ENCODE measurements around the gene STAP2. TPM values are rescaled to one million over a fixed set of nuclear protein-coding genes. Genes with fewer than 3 reads are reported as not detected.
"Not testable (repeated sequence)": the region's sequence is repeated elsewhere in the genome, so short reads cannot be mapped to it uniquely, and the experiment has no call there.

The STAP2 gene
- polyA plus RNA-seq, 1 donor from 2014 or later: not detected

DNA sequence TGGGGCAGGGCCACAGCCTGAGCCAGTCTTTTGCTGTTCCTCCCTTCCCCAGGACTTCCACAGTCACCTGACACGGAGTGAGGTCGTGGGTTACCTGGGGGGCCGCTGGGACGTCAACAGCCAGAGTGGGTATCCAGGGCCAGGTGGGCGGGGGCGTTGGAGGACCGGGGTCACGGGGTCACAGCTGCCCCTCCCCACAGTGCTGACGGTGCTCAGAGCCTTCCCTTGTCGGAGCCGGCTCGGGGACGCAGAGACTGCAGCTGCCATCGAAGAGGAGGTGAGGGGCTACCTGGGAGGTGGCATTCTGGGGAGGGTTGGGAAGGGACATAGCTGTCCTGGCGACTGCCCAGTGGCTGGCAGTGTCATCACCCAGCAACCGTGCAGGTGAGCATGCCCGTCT is 16.3 kb upstream of the STAP2 start:
- H3K36me3 Mint-ChIP-seq: no peaks in the 10 kb centered on the region
- H3K4me1 Mint-ChIP-seq: peaks cover 0 to 3% (median 0%) of the 10 kb centered on the region in 3 donors
- H3K27me3 Mint-ChIP-seq: no peaks in the 10 kb centered on the region
- H3K27ac Mint-ChIP-seq: peak overlapping the region in 1 of 3 donors; percentile 46
- H3K9me3 Mint-ChIP-seq: peaks cover 0 to 1% (median 0%) of the 10 kb centered on the region in 3 donors
- H3K4me3 Mint-ChIP-seq: no peak overlapping the region

DNA sequence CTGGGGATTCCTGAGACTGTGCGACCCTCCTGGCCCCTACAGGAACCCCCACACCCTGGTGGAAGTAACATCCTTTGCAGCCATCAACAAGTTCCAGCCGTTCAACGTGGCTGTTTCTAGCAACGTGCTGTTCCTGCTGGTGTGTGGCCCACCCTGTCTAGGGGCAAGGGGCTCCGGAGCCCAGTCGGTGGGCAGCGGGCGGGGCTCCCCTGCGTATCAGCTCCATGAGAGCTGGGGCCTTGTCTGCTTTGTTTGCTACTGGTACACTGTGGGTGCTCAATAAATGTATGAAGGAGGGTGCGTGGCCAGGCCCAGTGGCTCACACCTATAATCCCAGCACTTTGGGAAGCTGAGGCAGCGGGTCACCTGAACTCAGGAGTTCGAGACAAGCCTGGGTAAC is 15.7 kb upstream of the STAP2 start:
- Mint-ChIP-seq H3K27ac (peak overlapping the region in 2 of 3 donors; percentile 25 to 46), H3K27me3 (no peaks in the 10 kb centered on the region), H3K4me1 (peaks cover 0 to 3% (median 0%) of the 10 kb centered on the region in 3 donors)

DNA sequence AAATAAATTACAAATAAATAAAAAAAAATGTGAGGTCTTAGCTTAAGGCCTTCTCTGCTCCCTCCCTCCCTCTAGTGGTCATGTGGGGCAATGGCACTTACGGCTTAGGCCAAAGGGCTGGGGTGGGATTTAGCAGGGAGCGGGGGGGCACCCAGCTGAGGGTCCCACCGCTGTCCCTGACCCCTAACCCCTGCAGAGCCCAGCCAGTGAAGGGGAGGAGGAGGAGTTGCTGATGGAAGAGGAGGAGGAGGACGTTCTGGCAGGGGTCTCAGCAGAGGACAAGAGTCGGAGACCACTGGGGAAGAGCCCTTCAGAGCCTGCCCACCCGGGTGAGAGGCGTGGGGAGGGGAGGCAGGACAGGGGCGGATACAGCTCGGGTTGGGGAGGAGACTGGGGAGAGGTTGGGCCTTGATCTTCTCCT is 14.1 kb upstream of the STAP2 start:
- H3K27me3 Mint-ChIP-seq: no peaks in the 10 kb centered on the region

More for the DNA sequence above, 15.7 kb upstream of the STAP2 start:
- no peak overlapping the region for H3K4me3 Mint-ChIP-seq
- no peaks in the 10 kb centered on the region for H3K36me3 Mint-ChIP-seq
- H3K9me3 Mint-ChIP-seq: peaks cover 0 to 1% (median 0%) of the 10 kb centered on the region in 3 donors

DNA sequence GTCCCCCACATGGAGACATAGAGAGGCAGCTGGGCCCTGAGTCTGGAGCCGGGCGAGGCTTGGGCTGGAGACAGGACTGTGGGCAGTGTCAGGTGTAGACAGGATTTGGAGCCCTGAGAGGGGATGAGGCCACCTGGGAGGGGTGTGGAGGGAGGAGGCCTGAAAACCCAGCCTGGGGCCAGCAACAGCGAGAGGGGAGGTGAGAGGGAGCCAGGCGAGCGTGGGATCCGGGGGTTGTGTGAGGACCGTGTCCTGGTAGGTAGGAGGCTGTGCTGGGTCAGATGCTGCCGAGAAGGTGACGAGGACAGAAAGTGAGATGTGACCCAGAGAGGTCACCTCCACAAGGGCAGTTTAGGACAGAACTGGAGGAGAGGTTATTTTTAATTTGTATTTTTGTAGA is 12.1 kb upstream of the STAP2 start:
- no peak overlapping the region for H3K27ac Mint-ChIP-seq
- H3K36me3 Mint-ChIP-seq: peaks cover 3% of the 10 kb centered on the region
- no peaks in the 10 kb centered on the region for H3K27me3 Mint-ChIP-seq
- peaks cover 0 to 1% (median 0%) of the 10 kb centered on the region in 3 donors for H3K9me3 Mint-ChIP-seq
- H3K4me1 Mint-ChIP-seq: peaks cover 0 to 3% (median 0%) of the 10 kb centered on the region in 3 donors
- no peak overlapping the region for H3K4me3 Mint-ChIP-seq

More for the DNA sequence above, 14.1 kb upstream of the STAP2 start:
- H3K9me3 Mint-ChIP-seq: peaks cover 0 to 1% (median 0%) of the 10 kb centered on the region in 3 donors
- no peak overlapping the region for H3K27ac Mint-ChIP-seq
- H3K4me3 Mint-ChIP-seq: no peak overlapping the region
- no peaks in the 10 kb centered on the region for H3K36me3 Mint-ChIP-seq
- peaks cover 0 to 3% (median 0%) of the 10 kb centered on the region in 3 donors for H3K4me1 Mint-ChIP-seq

DNA sequence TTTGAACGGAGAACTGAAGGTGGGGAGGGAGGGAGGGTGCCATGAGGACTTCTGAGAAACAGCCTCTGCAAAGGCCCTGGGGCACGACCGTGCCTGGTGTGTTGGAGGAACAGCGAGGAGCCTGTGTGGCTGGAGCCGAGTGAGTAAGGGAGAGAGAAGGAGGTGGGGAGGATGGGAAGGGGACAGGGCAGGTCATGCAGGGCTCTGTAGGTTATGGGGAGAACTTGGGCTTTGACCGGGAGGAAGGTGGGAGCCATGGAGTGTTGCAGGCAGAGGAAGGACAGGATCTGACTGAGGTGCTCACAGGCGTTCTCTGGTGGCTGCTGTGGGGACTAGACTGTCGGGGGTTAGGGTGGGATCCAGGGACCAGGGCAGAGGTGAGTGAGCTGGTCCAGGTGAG is 11.5 kb upstream of the STAP2 start:
- Mint-ChIP-seq H3K4me3 (no peak overlapping the region), H3K4me1 (peaks cover 0 to 5% (median 3%) of the 10 kb centered on the region in 3 donors), H3K36me3 (peaks cover 3% of the 10 kb centered on the region), H3K27me3 (no peaks in the 10 kb centered on the region), H3K9me3 (peaks cover 0 to 1% (median 0%) of the 10 kb centered on the region in 3 donors), H3K27ac (no peak overlapping the region)

DNA sequence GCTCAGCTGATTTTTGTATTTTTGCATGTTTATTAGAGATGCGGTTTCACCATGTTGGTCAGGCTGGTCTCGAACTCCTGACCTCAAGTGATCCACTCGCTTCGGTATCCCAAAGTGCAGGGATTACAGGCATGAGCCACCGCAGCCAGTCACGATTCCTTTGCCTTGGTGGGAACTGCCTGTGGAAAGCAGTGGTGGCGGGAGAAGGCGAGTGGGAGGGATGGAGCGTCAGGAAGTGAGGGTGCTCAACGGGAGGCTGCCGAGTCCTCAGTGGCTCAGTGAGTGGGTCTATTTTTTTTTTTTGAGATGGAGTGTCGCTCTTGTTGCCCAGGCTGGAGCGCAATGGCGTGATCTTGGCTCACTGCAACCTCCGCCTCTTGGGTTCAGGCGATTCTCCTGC is 10.6 kb upstream of the STAP2 start:
- not testable (repeated sequence) for H3K4me1 Mint-ChIP-seq, H3K36me3 Mint-ChIP-seq, H3K27ac Mint-ChIP-seq, H3K9me3 Mint-ChIP-seq, H3K27me3 Mint-ChIP-seq, H3K4me3 Mint-ChIP-seq

DNA sequence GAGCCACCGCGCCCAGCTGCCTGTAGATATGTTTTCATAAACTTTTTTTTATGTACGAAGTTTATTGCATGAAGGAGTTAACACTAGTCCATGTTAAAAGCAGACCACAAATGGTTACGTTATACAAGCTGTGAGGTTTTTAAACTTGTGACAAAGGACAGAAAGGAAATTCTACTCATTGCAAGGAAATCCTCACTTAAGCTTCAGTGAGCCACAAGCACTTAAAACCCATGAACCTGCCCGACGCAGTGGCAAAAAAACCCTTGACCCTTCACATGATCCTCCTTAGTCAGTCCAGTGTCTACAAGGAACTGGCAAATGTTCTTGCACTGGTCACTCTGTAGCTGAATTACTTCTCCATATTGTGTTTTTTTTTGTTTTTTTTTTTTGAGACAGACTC is 8.9 kb upstream of the STAP2 start:
- H3K36me3 Mint-ChIP-seq: peaks cover 3% of the 10 kb centered on the region
- H3K4me3 Mint-ChIP-seq: peak overlapping the region in 1 of 4 donors; percentile 19
- H3K9me3 Mint-ChIP-seq: no peaks in the 10 kb centered on the region
- H3K27me3 Mint-ChIP-seq: no peaks in the 10 kb centered on the region
- H3K4me1 Mint-ChIP-seq: peaks cover 5 to 12% (median 7%) of the 10 kb centered on the region in 3 donors
- H3K27ac Mint-ChIP-seq: peak overlapping the region in 1 of 3 donors; percentile 7

DNA sequence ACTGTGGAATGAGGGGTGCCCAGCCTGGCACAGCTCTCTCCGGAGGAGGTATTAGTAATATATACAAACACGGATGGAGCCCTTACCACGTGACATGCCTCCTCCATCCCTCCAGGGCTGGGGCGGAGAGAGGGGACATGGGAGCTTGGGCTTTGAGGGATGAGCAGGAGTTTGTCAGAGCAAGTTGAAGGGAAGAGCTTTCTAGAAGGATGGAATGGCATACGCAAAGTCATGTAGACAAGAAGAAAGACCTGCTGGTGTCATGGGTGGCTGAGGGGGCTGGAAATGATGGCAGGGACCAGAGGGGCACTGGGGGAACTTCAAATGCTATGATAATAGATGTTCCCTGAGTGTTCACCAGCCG is 7.4 kb upstream of the STAP2 start:
- Mint-ChIP-seq H3K4me1 (peaks cover 5 to 12% (median 7%) of the 10 kb centered on the region in 3 donors), H3K27ac (no peak overlapping the region), H3K36me3 (peaks cover 3% of the 10 kb centered on the region)

DNA sequence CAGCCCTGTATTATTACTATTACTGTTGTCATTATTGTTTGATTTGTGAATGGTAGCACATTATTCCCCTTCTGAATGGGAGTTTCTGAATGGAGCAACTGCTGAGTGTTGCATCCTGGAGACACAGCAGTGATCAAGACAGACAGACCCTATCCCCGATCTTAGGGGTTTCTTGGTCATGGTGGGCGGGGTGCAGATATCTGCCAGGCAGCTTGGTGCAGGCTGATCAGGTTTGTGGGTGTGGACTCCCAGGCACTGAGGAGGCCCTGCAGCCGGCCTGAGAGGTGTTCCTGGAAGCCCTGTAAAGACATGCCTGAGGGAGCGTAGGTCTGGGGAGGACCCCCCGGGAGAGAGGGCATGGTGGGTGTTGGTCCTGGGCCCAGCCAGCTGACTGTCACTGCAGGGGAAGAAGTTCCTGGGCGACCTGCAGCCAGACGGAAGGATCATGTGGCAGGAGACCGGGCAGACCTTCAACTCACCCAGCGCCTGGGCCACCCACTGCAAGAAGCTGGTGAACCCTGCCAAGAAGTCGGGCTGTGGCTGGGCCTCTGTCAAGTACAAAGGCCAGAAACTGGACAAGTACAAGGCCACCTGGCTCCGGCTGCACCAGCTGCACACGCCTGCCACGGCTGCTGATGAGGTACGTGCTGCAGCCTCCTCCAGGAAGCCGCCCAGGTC is 6.9 kb upstream of the STAP2 start:
- H3K27me3 Mint-ChIP-seq: no peaks in the 10 kb centered on the region
- peaks cover 3% of the 10 kb centered on the region for H3K36me3 Mint-ChIP-seq
- no peak overlapping the region for H3K27ac Mint-ChIP-seq
- H3K4me1 Mint-ChIP-seq: peaks cover 7 to 10% (median 9%) of the 10 kb centered on the region in 3 donors
- H3K9me3 Mint-ChIP-seq: peaks cover 0 to 1% (median 0%) of the 10 kb centered on the region in 3 donors
- peak overlapping the region in 3 of 4 donors; percentile 18 to 68 (median 52) for H3K4me3 Mint-ChIP-seq

More for the DNA sequence above, 7.4 kb upstream of the STAP2 start:
- no peaks in the 10 kb centered on the region for H3K27me3 Mint-ChIP-seq
- peak overlapping the region in 3 of 4 donors; percentile 27 to 76 (median 46) for H3K4me3 Mint-ChIP-seq
- peaks cover 0 to 1% (median 0%) of the 10 kb centered on the region in 3 donors for H3K9me3 Mint-ChIP-seq

DNA sequence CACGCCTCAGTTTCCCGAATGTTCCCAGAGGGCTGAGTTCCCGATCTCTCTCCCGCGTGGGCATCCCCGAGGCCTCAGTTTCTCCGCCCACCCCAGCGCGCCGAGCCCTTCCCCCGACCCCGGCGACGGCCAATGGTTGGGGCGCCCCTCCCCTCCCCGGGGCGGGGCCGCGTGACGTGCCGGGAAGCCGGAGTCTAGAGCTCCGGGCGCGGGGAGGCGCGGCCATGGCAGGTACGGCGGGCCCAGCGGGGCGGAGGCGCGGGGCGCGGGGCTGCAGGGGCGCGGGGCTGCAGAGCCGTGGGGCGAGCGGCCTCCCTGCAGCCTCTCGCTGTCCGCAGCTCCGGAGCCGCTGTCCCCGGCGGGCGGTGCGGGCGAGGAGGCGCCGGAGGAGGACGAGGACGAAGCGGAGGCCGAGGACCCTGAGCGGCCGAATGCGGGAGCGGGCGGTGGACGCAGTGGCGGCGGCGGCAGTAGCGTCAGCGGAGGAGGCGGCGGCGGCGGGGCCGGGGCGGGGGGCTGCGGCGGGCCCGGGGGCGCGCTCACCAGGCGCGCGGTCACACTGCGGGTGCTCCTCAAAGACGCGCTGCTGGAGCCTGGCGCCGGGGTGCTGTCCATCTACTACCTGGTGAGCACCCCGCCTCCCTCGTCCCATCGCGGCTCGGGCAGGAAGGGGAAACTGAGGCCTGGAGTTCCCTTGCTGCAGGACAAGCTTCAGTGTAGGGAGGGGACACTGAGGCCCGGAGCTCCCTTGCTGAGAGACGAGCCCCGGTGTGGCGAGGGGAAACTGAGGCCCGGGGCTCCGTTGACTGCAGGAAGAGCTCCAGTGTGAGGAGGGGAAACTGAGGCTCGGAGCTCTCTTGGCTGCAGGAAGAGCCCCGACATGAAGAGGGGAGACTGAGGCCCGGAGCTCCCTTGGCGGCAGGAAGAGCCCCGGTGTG is 5.0 kb upstream of the STAP2 start, which contains the start of gene MPND:
Gene MPND (plus strand): TSS at position 193 of the 938 bp plus-strand sequence. CDS start 32 bp downstream, at position 225.
- H3K9me3 Mint-ChIP-seq: peaks cover 0 to 1% (median 0%) of the 10 kb centered on the region in 3 donors
- no peaks in the 10 kb centered on the region for H3K27me3 Mint-ChIP-seq
- H3K4me3 Mint-ChIP-seq: peak within 1 kb of the TSS; percentile 82 to 95 (median 91)
- H3K27ac Mint-ChIP-seq: peak within 1 kb of the TSS; percentile 80 to 96 (median 93)
- peaks cover 8 to 15% (median 12%) of the 10 kb centered on the region in 3 donors for H3K4me1 Mint-ChIP-seq
- peaks cover 3% of the 10 kb centered on the region for H3K36me3 Mint-ChIP-seq

DNA sequence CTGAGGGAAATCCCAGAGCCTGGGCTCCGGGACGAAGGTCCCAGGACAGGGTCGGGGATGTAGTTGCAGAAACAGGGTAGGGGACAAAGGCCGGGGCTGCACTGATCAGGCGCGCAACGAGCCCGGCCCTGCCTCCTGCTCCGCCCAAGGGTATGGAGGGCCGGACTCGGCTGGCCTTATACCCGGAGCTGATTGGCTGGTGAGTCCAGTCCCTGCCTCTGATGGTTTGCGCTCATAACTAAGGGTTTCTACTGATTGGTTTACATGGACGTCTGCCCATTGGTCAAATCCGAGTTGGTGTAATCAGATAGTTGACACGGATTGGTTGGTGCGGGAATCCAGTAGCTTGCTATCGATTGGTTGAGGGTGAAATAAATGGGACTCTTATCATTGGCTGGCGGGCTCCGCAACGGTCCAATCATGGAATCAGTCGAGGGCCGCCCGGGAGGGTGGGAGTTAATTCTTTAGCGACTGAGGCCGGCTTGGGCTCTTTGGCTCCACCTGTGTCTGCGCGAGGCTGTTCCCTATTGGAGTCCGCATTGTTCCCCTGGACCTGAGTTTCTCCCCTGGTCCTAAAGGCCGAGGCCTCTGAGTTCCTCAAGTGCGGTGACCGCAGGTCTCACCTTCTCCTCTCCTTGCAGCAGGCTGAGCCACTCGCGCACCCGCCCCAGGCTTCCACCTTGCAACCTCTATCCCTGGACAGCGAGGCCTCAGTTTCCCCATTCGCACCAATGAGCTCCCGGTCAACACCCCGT is 4.2 kb upstream of the STAP2 start:
- H3K27me3 Mint-ChIP-seq: no peaks in the 10 kb centered on the region
- H3K4me1 Mint-ChIP-seq: peaks cover 14 to 22% (median 19%) of the 10 kb centered on the region in 3 donors
- peaks cover 3% of the 10 kb centered on the region for H3K36me3 Mint-ChIP-seq
- H3K27ac Mint-ChIP-seq: peak overlapping the region; percentile 80 to 96 (median 93)
- peaks cover 0 to 1% (median 0%) of the 10 kb centered on the region in 3 donors for H3K9me3 Mint-ChIP-seq
- peak overlapping the region; percentile 82 to 95 (median 91) for H3K4me3 Mint-ChIP-seq

DNA sequence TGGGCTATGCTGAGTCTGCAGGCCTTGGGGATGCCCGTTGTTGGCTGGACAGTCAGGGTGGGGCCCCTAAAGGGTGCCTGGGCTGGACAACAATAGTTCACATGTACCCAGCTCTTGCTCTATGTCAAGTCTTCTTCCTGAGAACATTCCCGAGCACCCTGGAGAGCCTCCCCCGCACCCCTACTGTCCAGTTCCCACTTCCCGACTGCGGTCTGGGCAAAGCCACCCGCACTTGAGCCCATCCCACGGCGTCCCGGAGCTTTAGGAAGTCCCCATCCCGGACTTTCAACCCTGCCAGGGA is 3.6 kb upstream of the STAP2 start:
- Mint-ChIP-seq H3K9me3 (peaks cover 0 to 1% (median 0%) of the 10 kb centered on the region in 3 donors), H3K36me3 (peaks cover 3% of the 10 kb centered on the region), H3K4me1 (peaks cover 15 to 26% (median 19%) of the 10 kb centered on the region in 3 donors), H3K27ac (peak overlapping the region in 2 of 3 donors; percentile 81 to 96), H3K4me3 (peak overlapping the region; percentile 82 to 95 (median 91)), H3K27me3 (no peaks in the 10 kb centered on the region)

DNA sequence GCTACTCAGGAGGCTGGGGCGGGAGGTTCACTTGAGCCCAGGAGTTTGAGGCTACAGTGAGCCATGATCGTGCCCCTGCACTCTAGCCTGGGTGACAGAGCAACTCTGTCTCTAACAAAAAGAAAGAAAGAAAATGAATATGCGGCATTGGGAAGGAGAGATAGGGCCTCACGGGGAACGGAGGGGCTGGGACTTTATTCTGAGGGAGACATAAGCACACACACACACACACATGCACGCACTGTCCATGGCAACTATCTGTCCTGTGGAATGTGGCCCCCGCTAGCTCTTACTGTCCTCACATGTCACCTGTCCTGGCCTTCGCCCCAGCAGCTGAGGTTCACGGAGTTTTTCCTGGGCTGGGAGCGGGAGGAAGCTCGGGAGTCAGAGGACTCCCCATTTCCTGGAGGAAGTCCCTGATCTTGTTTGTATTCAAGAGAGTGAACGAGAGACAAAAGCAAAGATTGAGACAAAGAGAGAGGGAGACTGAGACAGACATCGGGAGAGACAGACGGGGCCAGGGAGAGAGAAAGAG is 654 bp downstream of the STAP2 start:
- H3K36me3 Mint-ChIP-seq: peaks cover 4% of the 10 kb centered on the region

DNA sequence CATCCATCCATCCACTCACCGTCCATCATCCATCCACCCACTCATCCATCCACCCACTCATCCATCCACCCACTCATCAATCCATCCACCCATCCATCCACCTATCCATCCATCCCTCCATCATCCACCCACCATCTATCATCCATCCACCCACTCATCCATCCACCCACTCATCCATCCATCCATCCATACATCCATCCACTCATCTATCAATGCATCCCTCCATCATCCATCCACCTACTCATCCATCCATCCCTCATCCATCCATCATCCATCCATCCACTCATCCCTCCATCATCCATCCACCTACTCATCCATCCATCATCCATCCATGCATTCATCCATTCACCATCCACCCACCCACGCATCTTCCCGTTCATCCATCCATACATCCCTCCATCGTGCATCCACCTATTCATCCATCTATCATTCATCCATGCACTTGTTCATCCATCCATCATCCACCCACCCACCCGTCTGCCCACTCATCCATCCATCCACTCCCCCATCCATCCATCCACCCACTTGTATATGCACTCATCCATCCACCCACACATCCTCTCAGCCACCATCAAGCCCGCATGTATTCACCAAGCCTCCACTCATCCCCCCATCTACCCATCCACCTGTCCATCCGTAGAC is 3.6 kb downstream of the STAP2 start:
- no peaks in the 10 kb centered on the region for H3K27me3 Mint-ChIP-seq
- peak overlapping the region in 2 of 3 donors; percentile 50 to 57 for H3K27ac Mint-ChIP-seq
- H3K9me3 Mint-ChIP-seq: no peaks in the 10 kb centered on the region
- no peak overlapping the region for H3K4me3 Mint-ChIP-seq
- peaks cover 4% of the 10 kb centered on the region for H3K36me3 Mint-ChIP-seq
- H3K4me1 Mint-ChIP-seq: peaks cover 8 to 17% (median 9%) of the 10 kb centered on the region in 3 donors

More for the DNA sequence above, 654 bp downstream of the STAP2 start:
- no peaks in the 10 kb centered on the region for H3K27me3 Mint-ChIP-seq
- peak overlapping the region; percentile 81 to 92 (median 88) for H3K4me3 Mint-ChIP-seq
- H3K27ac Mint-ChIP-seq: peak overlapping the region; percentile 56 to 90 (median 63)
- peaks cover 0 to 1% (median 0%) of the 10 kb centered on the region in 3 donors for H3K9me3 Mint-ChIP-seq
- peaks cover 12 to 21% (median 19%) of the 10 kb centered on the region in 3 donors for H3K4me1 Mint-ChIP-seq

All from IgD-negative memory B cell (primary cell).